Heart right ventricle (tissue), 16 donors: ENCODE measurements around the gene F5. TPM values are rescaled to one million over a fixed set of nuclear protein-coding genes. Genes with fewer than 3 reads are reported as not detected.
A peak's percentile ranks its signal among the peaks of the same experiment; 100 is the strongest.

Experiments
- ATAC-seq, 8 donors: fragments of 200-7000 bp; cut with Tn5 transposase; one replicate each; pipeline ENCODE4 v1.9.1; 2020; ENCODE audit warnings: mild to moderate bottlenecking in 8 of 8, moderate library complexity in 8 of 8, moderate number of reproducible peaks in 1 of 8
- DNase-seq, 2 donors: peaks; one replicate each; pipeline ENCODE4 v3.0.0-alpha.2; 2020
- H3K27ac ChIP-seq, 10 donors: fragments of 200-600 bp; sonication (generic) in 2 of 10; one replicate each; pipeline versions ENCODE4 v1.5.0 to v1.8.0; 2020 to 2022; ENCODE audit warnings: mild to moderate bottlenecking in 3 of 10
- H3K27me3 ChIP-seq, 7 donors: fragments of 200-600 bp; one replicate each; pipeline ENCODE4 v1.8.0; 2021 to 2022; ENCODE audit warnings: mild to moderate bottlenecking in 2 of 7
- H3K36me3 ChIP-seq, 9 donors: fragments of 200-600 bp; sonication (generic) in 1 of 9; one replicate each; pipeline versions ENCODE4 v1.5.0 to v1.8.0; 2020 to 2022; ENCODE audit warnings: mild to moderate bottlenecking in 2 of 9
- H3K4me1 ChIP-seq, 9 donors: fragments of 200-600 bp; sonication (generic) in 1 of 9; one replicate each; pipeline versions ENCODE4 v1.5.0 to v1.8.0; 2020 to 2022; ENCODE audit warnings: mild to moderate bottlenecking in 4 of 9
- H3K4me3 ChIP-seq, 10 donors: fragments of 200-600 bp; sonication (generic) in 2 of 10; one replicate each; pipeline versions ENCODE4 v1.5.0 to v1.8.0; 2020 to 2022; ENCODE audit warnings: mild to moderate bottlenecking in 7 of 10, moderate library complexity in 2 of 10
- H3K9me3 ChIP-seq, 11 donors: fragments of 200-600 bp in 10 of 11; sonication (generic) in 2 of 11; one replicate each; pipeline versions ENCODE4 v1.5.0 to v1.8.0; 2013 to 2022; ENCODE audit warnings: mild to moderate bottlenecking in 2 of 11, control low read depth in 1 of 11, moderate library complexity in 1 of 11
- CTCF ChIP-seq, 9 donors: fragments of 200-600 bp; sonication (generic) in 2 of 9; IDR thresholded peaks; one replicate each; pipeline versions ENCODE4 v1.5.0 to v1.8.0; 2021 to 2022; ENCODE audit warnings: antibody characterized with exemption in 9 of 9, mild to moderate bottlenecking in 5 of 9, moderate library complexity in 1 of 9
- WGBS, 2 donors: extraction: QIAGEN DNeasy Blood & Tissue Kit; methylation state at CpG; one replicate each; pipeline ENCODE4 v1.1.7; 2013; ENCODE audit warnings: inconsistent platforms in 1 of 2; 5-methylcytosine and 5-hydroxymethylcytosine counted together
- intact Hi-C, 10 donors: fragments of 100-400 bp; cut with DNase I; formaldehyde crosslinking; loops; one replicate each; pipeline versions ENCODE4 v1.11.1 to v1.14.2; 2022
- polyA plus RNA-seq, 2 donors: library from polyadenylated mRNA; stranded (reverse); fragments of 200-250 nt; gene quantifications; one replicate each; pipeline ENCODE4 v1.2.3, GENCODE V29; 2013
- total RNA-seq, 10 donors: library from RNA; stranded (reverse); fragmentation: NEBNext Ultra II Directional in 3 of 10; extraction: Animal tissue kit (Norgen Biotek cat#: 25700) in 3 of 10; gene quantifications; one replicate each; pipeline versions ENCODE4 v1.2.1 to v1.2.4, GENCODE V29; 2021 to 2023
- donor health status: Arrhythmogenic right ventricular cardiomyopathy.
- donor health status: ischemic (EF 13 %, LVEDD 7.1; RV severe dilation, severe dysfunction).
- donor health status: healthy with polysubstance abuse.
- donor health status: DM: no; HTN: yes; CAD: no.
- donor health status: DM: no; HTN: no; CAD: no.
- donor health status: ischemic (EF 25% LVEDD 6.9; RV normal size, moderate dysfunction).
- donor health status: ischemic (EF 25% LVEDD 5.7; RV mildly dilated, moderate dysfunction).
- donor health status: healthy.
- donor health status: DM: yes; HTN: yes; CAD: no.
- donor health status: Ischemic cardiomyopathy.
- donor health status: ischemic (EF 35%, LVEDD 5.7; RV mildly dilated, moderate dysfunction).
- donor health status: nonischemic (EF 11% LVEDD 7.7; RV severe dilation, severe dysfunction).
- donor health status: DM: yes; HTN: yes; CAD: no.
- donor health status: PGD.
- donor health status: ischemic (EF 29% LVEDD 5.4; RV normal size, mild dysfunction).
- donor health status: nonischemic (EF 23%, LVEDD 6.1; RV moderate dilation, normal function).

The F5 gene
- total and polyA plus RNA-seq, 12 donors = 0.94 to 40.3 (median 6.9) TPM

- H3K36me3 ChIP-seq = peaks cover 0 to 44% (median 13%) of the 10 kb centered on the region in 9 donors
- H3K4me1 ChIP-seq = peaks cover 0 to 9% (median 0%) of the 10 kb centered on the region in 9 donors
- intact Hi-C loops = loop anchor here in 7 of 10 donors (5.0 to 10.0 kb wide), 3 partner anchors 73 to 78 kb away; no protein-coding TSS in a partner anchor
- no peak overlapping the region for H3K4me3 ChIP-seq
- no peaks in the 10 kb centered on the region for H3K27me3 ChIP-seq
- ATAC-seq (no peak), DNase-seq (no peak)
- no peaks in the 10 kb centered on the region for H3K9me3 ChIP-seq
- H3K27ac ChIP-seq = no peak overlapping the region
- no peak for TF ChIP-seq CTCF (IDR thresholded peaks at IDR 0.05)
Observed at GRCh38 chr1:169468982-169469381, 117.3 kb downstream of the F5 start.

GRCh38 chr1:169466259-169467230, 119.7 kb downstream of the F5 start:
- no peak overlapping the region for H3K4me3 ChIP-seq
- H3K27ac ChIP-seq = no peak overlapping the region
- intact Hi-C loops = loop anchor here in 9 of 10 donors (2.0 to 10.0 kb wide), 4 partner anchors 76 to 81 kb away; no protein-coding TSS in a partner anchor
- H3K9me3 ChIP-seq = no peaks in the 10 kb centered on the region
- no peaks in the 10 kb centered on the region for H3K4me1 ChIP-seq
- peak in 1 of 8 donors; percentile 41 for ATAC-seq
- TF ChIP-seq CTCF (IDR thresholded peaks at IDR 0.05) = peak in 7 of 9 donors; percentile 36 to 55 (median 51)
- WGBS, 2 donors = 85 to 88% methylated on average over 8 of the region's 8 CpGs
- H3K36me3 ChIP-seq = peaks cover 0 to 44% (median 13%) of the 10 kb centered on the region in 9 donors
- no peak for DNase-seq
- no peaks in the 10 kb centered on the region for H3K27me3 ChIP-seq

GRCh38 chr1:169465281-169465680, 121.0 kb downstream of the F5 start:
- Histone ChIP-seq H3K4me1 (peaks cover 0 to 7% (median 0%) of the 10 kb centered on the region in 9 donors), H3K27me3 (peaks cover 0 to 4% (median 0%) of the 10 kb centered on the region in 7 donors), H3K36me3 (peaks cover 0 to 44% (median 13%) of the 10 kb centered on the region in 9 donors), H3K4me3 (no peak overlapping the region), H3K9me3 (no peaks in the 10 kb centered on the region), H3K27ac (no peak overlapping the region)
- intact Hi-C loops = loop anchor here in 7 of 10 donors (5.0 to 10.0 kb wide), 3 partner anchors 77 to 82 kb away; no protein-coding TSS in a partner anchor
- no peak for ATAC-seq
- TF ChIP-seq CTCF (IDR thresholded peaks at IDR 0.05) = no peak
- no peak for DNase-seq

Other genes with a start within 250 kb of the F5 start
- 10 to 100 TPM in 6 of 10 donors, 1 to 10 TPM in 4; 5.6 to 18.9 (median 10.5) TPM for gene NME7, start 218.7 kb downstream of the F5 start, total RNA-seq
- 10 to 100 TPM in 1 of 2 donors, 1 to 10 TPM in 1; 5.5 to 12.4 TPM for gene NME7, start 218.7 kb downstream of the F5 start, polyA plus RNA-seq
- 10 to 100 TPM; 17.3 to 32.5 (median 25.4) TPM for gene BLZF1, start 218.3 kb downstream of the F5 start, total RNA-seq
- gene BLZF1, start 218.3 kb downstream of the F5 start, polyA plus RNA-seq = 10 to 100 TPM in 1 of 2 donors, 1 to 10 TPM in 1; 8.4 to 10.4 TPM
- 1 to 10 TPM in 4 of 10 donors, under 1 TPM in 6; 0.52 to 1.5 (median 0.96) TPM for gene CCDC181, start 159.0 kb downstream of the F5 start, total RNA-seq
- 1 to 10 TPM in 1 of 2 donors, under 1 TPM in 1; 0.51 to 1.0 TPM for gene CCDC181, start 159.0 kb downstream of the F5 start, polyA plus RNA-seq
- 10 to 100 TPM in 8 of 10 donors, 1 to 10 TPM in 2; 7.6 to 36.3 (median 16.1) TPM for gene SLC19A2, start 100.5 kb downstream of the F5 start, total RNA-seq
- gene SLC19A2, start 100.5 kb downstream of the F5 start, polyA plus RNA-seq = 10 to 100 TPM; 23.5 to 43.2 TPM
- 10 to 100 TPM in 1 of 10 donors, 1 to 10 TPM in 9; 3.3 to 13.4 (median 6.6) TPM for gene SELP, start 43.6 kb upstream of the F5 start, total RNA-seq
- 1 to 10 TPM; 4.2 to 5.4 TPM for gene SELP, start 43.6 kb upstream of the F5 start, polyA plus RNA-seq
- gene SELL, start 125.1 kb upstream of the F5 start, total RNA-seq = 1 to 10 TPM; 1.3 to 8.5 (median 1.7) TPM
- 1 to 10 TPM in 1 of 2 donors, under 1 TPM in 1; 0.59 to 1.2 TPM for gene SELL, start 125.1 kb upstream of the F5 start, polyA plus RNA-seq
- gene SELE, start 147.6 kb upstream of the F5 start, total RNA-seq = 10 to 100 TPM in 2 of 10 donors, 1 to 10 TPM in 4, under 1 TPM in 4; 0.46 to 15.3 (median 2.2) TPM
- 1 to 10 TPM; 3.1 TPM for gene SELE, start 147.6 kb upstream of the F5 start, polyA plus RNA-seq
- gene METTL18, start 208.4 kb upstream of the F5 start, total RNA-seq = 1 to 10 TPM; 2.2 to 6.6 (median 5.6) TPM
- 1 to 10 TPM; 4.4 to 6.6 TPM for gene METTL18, start 208.4 kb upstream of the F5 start, polyA plus RNA-seq